Stimulated activated CD4-positive, alpha-beta T cell treated with anti-CD3 and anti-CD28 coated beads, Interleukin-4, amount 100 ng/mL, for 48 hours (primary cell): ENCODE results near the gene DBNDD1.
"Not testable (repeated sequence)": the region's sequence is repeated elsewhere in the genome, so short reads cannot be mapped to it uniquely, and the experiment has no call there.

Experiments
- DNase-seq, 2 donors: peaks; one replicate each; pipeline ENCODE4 v3.0.0-alpha.2; 2020; ENCODE audit warnings: low read depth in 2 of 2

The DBNDD1 gene

GRCh38 chr16:90018652-90019542, at the start of gene DBNDD1:
TSS of gene DBNDD1 (minus strand) at chr16:90019456. CDS start at chr16:90019341, 115 bp downstream.
- no peak for DNase-seq

GRCh38 chr16:90061437-90061836, 42.2 kb upstream of the DBNDD1 start:
- no peak for DNase-seq

GRCh38 chr16:90057738-90058173, 38.5 kb upstream of the DBNDD1 start:
- DNase-seq: no peak

- DNase-seq: not testable (repeated sequence)
Measured at GRCh38 chr16:90056521-90056920, 37.3 kb upstream of the DBNDD1 start.

- no peak for DNase-seq
Measured at GRCh38 chr16:90055371-90055770, 36.1 kb upstream of the DBNDD1 start.

GRCh38 chr16:90054554-90054953, 35.3 kb upstream of the DBNDD1 start:
- DNase-seq: no peak

- DNase-seq: no peak
Measured at GRCh38 chr16:90053902-90054500, 34.7 kb upstream of the DBNDD1 start.

GRCh38 chr16:90050969-90051368, 31.7 kb upstream of the DBNDD1 start:
- no peak for DNase-seq

- DNase-seq: no peak
Measured at GRCh38 chr16:90048737-90049330, 29.6 kb upstream of the DBNDD1 start.

- DNase-seq: no peak
Measured at GRCh38 chr16:90048347-90048722, 29.1 kb upstream of the DBNDD1 start.

- DNase-seq: no peak
Measured at GRCh38 chr16:90047714-90048346, 28.6 kb upstream of the DBNDD1 start.

- DNase-seq: no peak
Measured at GRCh38 chr16:90046971-90047713, 27.9 kb upstream of the DBNDD1 start.

GRCh38 chr16:90046122-90046970, 27.1 kb upstream of the DBNDD1 start:
- no peak for DNase-seq

GRCh38 chr16:90044111-90044551, 24.9 kb upstream of the DBNDD1 start:
- DNase-seq: no peak

GRCh38 chr16:90043526-90043925, 24.3 kb upstream of the DBNDD1 start:
- DNase-seq: no peak

GRCh38 chr16:90042946-90043514, 23.8 kb upstream of the DBNDD1 start:
- no peak for DNase-seq

- DNase-seq: no peak
Measured at GRCh38 chr16:90041896-90042473, 22.7 kb upstream of the DBNDD1 start.

GRCh38 chr16:90040152-90041023, 21.1 kb upstream of the DBNDD1 start:
- DNase-seq: no peak

- no peak for DNase-seq
Measured at GRCh38 chr16:90037276-90037675, 18.0 kb upstream of the DBNDD1 start.
